ENCODE data around the gene BCL2L15. TPM values are rescaled to one million over a fixed set of nuclear protein-coding genes. Genes with fewer than 3 reads are reported as not detected.
A peak's percentile ranks its signal among the peaks of the same experiment; 100 is the strongest.

BCL2L15 gene
- total RNA-seq, 1 donor from 2014 or later, result 0.14 TPM

DNA sequence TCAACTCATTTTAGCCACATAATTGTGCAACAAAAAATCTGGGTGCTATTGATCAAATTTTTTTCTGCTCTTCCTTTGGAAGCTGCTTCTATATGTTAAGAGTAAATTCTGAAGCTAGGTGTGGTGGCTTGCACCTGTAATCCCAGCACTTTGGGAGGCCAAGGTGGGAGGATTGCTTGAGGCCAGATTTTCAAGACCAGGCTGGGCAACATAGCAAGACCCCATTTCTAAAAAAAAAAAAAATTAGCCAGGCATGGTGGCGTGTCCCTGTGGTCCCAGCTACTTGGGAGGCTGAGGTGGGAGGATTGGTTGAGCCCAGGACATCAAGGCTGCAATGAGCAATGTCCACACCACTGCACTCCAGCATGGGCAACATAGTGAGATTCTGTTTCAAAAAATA, 50.8 kb downstream of the BCL2L15 start:
- Mint-ChIP-seq H3K36me3 (ENCODE audit: low read depth, unreplicated experiment) (no peaks in the 10 kb centered on the region), H3K27ac (ENCODE audit: unreplicated experiment) (no peak overlapping the region), H3K4me1 (ENCODE audit: low read depth, unreplicated experiment) (no peaks in the 10 kb centered on the region), H3K27me3 (ENCODE audit: low read depth, unreplicated experiment) (no peaks in the 10 kb centered on the region), H3K4me3 (ENCODE audit: unreplicated experiment) (no peak overlapping the region), H3K9me3 (ENCODE audit: unreplicated experiment) (no peaks in the 10 kb centered on the region)
- H3K4me1 ChIP-seq (ENCODE audit: insufficient read depth, low read length), result no peaks in the 10 kb centered on the region
- no peak overlapping the region for H3K27ac ChIP-seq (ENCODE audit: low read depth, low read length)
- no peak overlapping the region for H3K9ac ChIP-seq (ENCODE audit: low read length)
- no peak overlapping the region for H3K4me2 ChIP-seq (ENCODE audit: low read length)
- no peak for DNase-seq (ENCODE audit: low read depth)
- TF ChIP-seq CTCF (IDR thresholded peaks at IDR 0.05; ENCODE audit: insufficient read depth, low read depth, low read length), result no peak
- no peak for TF ChIP-seq EZH2 (IDR thresholded peaks at IDR 0.05; ENCODE audit: insufficient read depth, low read length)
- no peaks in the 10 kb centered on the region for H3K27me3 ChIP-seq (ENCODE audit: insufficient read depth, low read length)
- no peak overlapping the region for H3K4me3 ChIP-seq (ENCODE audit: insufficient read depth, low read depth, low read length)
- no peaks in the 10 kb centered on the region for H4K20me1 ChIP-seq (ENCODE audit: insufficient read depth, low read length)
- no peaks in the 10 kb centered on the region for H3K9me3 ChIP-seq (ENCODE audit: insufficient read depth, low read depth, low read length)
- no peaks in the 10 kb centered on the region for H3K36me3 ChIP-seq (ENCODE audit: insufficient read depth, low read length)
- H3K79me2 ChIP-seq (ENCODE audit: insufficient read depth, low read length), result no peaks in the 10 kb centered on the region
- no peak for FAIRE-seq
- no peak overlapping the region for H2AFZ ChIP-seq (ENCODE audit: low read depth, low read length)

DNA sequence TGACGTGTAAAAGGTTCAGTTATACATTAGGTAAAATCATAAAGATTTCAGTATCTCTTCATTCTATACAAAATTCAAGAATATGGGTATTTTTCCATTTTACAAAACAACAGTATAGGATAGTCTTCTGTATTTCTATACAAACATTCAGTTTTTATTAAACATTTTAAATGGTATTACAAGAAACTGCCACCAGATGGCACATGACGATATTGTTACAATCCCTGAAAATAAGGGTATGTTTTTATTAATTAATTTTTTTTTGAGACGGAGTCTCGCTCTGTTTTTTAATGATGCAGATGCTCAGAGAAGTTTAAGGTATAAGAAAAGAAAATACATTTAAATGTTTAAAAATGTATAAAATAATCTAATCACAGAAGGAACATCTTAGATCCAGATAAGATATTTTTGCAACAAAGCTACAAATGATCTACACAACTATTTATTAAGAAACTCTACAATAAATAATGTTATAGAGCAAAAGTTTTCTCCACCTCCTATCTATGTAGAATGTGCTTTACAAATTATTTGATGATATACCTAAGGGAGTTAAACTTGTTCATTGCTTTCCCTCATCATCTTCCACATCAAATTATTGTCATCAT, 51.6 kb downstream of the BCL2L15 start:
- H3K4me1 Mint-ChIP-seq (ENCODE audit: low read depth, unreplicated experiment), result peaks cover 2% of the 10 kb centered on the region
- no peak overlapping the region for H3K27ac Mint-ChIP-seq (ENCODE audit: unreplicated experiment)
- no peaks in the 10 kb centered on the region for H3K4me1 ChIP-seq (ENCODE audit: insufficient read depth, low read length)
- H3K9ac ChIP-seq (ENCODE audit: low read length), result no peak overlapping the region
- no peak overlapping the region for H3K4me3 Mint-ChIP-seq (ENCODE audit: unreplicated experiment)
- H3K27me3 ChIP-seq (ENCODE audit: insufficient read depth, low read length), result no peaks in the 10 kb centered on the region
- no peaks in the 10 kb centered on the region for H3K9me3 ChIP-seq (ENCODE audit: insufficient read depth, low read depth, low read length)
- TF ChIP-seq CTCF (IDR thresholded peaks at IDR 0.05; ENCODE audit: insufficient read depth, low read depth, low read length) (peak; percentile 31), EZH2 (IDR thresholded peaks at IDR 0.05; ENCODE audit: insufficient read depth, low read length) (no peak)
- no peak overlapping the region for H2AFZ ChIP-seq (ENCODE audit: low read depth, low read length)
- H3K36me3 ChIP-seq (ENCODE audit: insufficient read depth, low read length), result no peaks in the 10 kb centered on the region
- DNase-seq (ENCODE audit: low read depth) (peak; percentile 18), FAIRE-seq (no peak)
- H3K4me3 ChIP-seq (ENCODE audit: insufficient read depth, low read depth, low read length), result no peak overlapping the region
- H3K27me3 Mint-ChIP-seq (ENCODE audit: low read depth, unreplicated experiment), result no peaks in the 10 kb centered on the region
- no peaks in the 10 kb centered on the region for H4K20me1 ChIP-seq (ENCODE audit: insufficient read depth, low read length)
- no peaks in the 10 kb centered on the region for H3K79me2 ChIP-seq (ENCODE audit: insufficient read depth, low read length)
- no peaks in the 10 kb centered on the region for H3K9me3 Mint-ChIP-seq (ENCODE audit: unreplicated experiment)
- H3K4me2 ChIP-seq (ENCODE audit: low read length), result no peak overlapping the region
- H3K36me3 Mint-ChIP-seq (ENCODE audit: low read depth, unreplicated experiment), result no peaks in the 10 kb centered on the region
- H3K27ac ChIP-seq (ENCODE audit: low read depth, low read length), result no peak overlapping the region

- Mint-ChIP-seq H3K4me1 (ENCODE audit: low read depth, unreplicated experiment) (peaks cover 2% of the 10 kb centered on the region), H3K27ac (ENCODE audit: unreplicated experiment) (no peak overlapping the region), H3K4me3 (ENCODE audit: unreplicated experiment) (no peak overlapping the region), H3K27me3 (ENCODE audit: low read depth, unreplicated experiment) (no peaks in the 10 kb centered on the region), H3K36me3 (ENCODE audit: low read depth, unreplicated experiment) (no peaks in the 10 kb centered on the region), H3K9me3 (ENCODE audit: unreplicated experiment) (no peaks in the 10 kb centered on the region)
- H3K4me1 ChIP-seq (ENCODE audit: insufficient read depth, low read length), result no peaks in the 10 kb centered on the region
- no peaks in the 10 kb centered on the region for H3K9me3 ChIP-seq (ENCODE audit: insufficient read depth, low read depth, low read length)
- no peaks in the 10 kb centered on the region for H4K20me1 ChIP-seq (ENCODE audit: insufficient read depth, low read length)
- TF ChIP-seq EZH2 (IDR thresholded peaks at IDR 0.05; ENCODE audit: insufficient read depth, low read length) (no peak), CTCF (IDR thresholded peaks at IDR 0.05; ENCODE audit: insufficient read depth, low read depth, low read length) (no peak)
- FAIRE-seq, result no peak
- no peaks in the 10 kb centered on the region for H3K79me2 ChIP-seq (ENCODE audit: insufficient read depth, low read length)
- no peaks in the 10 kb centered on the region for H3K36me3 ChIP-seq (ENCODE audit: insufficient read depth, low read length)
- no peak for DNase-seq (ENCODE audit: low read depth)
- H3K27me3 ChIP-seq (ENCODE audit: insufficient read depth, low read length), result no peaks in the 10 kb centered on the region
- no peak overlapping the region for H2AFZ ChIP-seq (ENCODE audit: low read depth, low read length)
- no peak overlapping the region for H3K4me3 ChIP-seq (ENCODE audit: insufficient read depth, low read depth, low read length)
- H3K9ac ChIP-seq (ENCODE audit: low read length), result no peak overlapping the region
- no peak overlapping the region for H3K4me2 ChIP-seq (ENCODE audit: low read length)
- no peak overlapping the region for H3K27ac ChIP-seq (ENCODE audit: low read depth, low read length)
These were observed 52.7 kb downstream of the BCL2L15 start for GRCh38 chr1:113834716-113835115.
